GM12892 (cell line): Measurements from ENCODE around the gene KCNJ6.

Source experiments
- POLR2A ChIP-seq: IDR thresholded peaks from 2 replicates; pipeline ENCODE4 v1.6.1; 2011; ENCODE audit warnings: low read depth, low read length, control low read depth
- POLR2AphosphoS5 ChIP-seq: IDR thresholded peaks from 2 replicates; pipeline ENCODE4 v1.6.1; 2011; ENCODE audit warnings: low read depth, low read length, control low read depth
- TAF1 ChIP-seq: IDR thresholded peaks from 2 replicates; pipeline ENCODE4 v1.6.1; 2011; ENCODE audit warnings: low read depth, mild to moderate bottlenecking, control low read depth, low read length, borderline replicate concordance

GRCh38 chr21:37833301-37833700, 83.0 kb downstream of the KCNJ6 start:
- no peak for TF ChIP-seq TAF1
- TF ChIP-seq POLR2AphosphoS5, result no peak
- no peak for TF ChIP-seq POLR2A
